C4-2B (cell line): ENCODE measurements around the gene LRCH3.
"Not testable (repeated sequence)": the region's sequence is repeated elsewhere in the genome, so short reads cannot be mapped to it uniquely, and the experiment has no call there.

Experiments
- CTCF ChIP-seq: fragments of 450-650 bp; conservative IDR thresholded peaks from 2 replicates; pipeline ENCODE4 v1.5.1; 2017; ENCODE audit warnings: mild to moderate bottlenecking
- ZFX ChIP-seq: fragments of 450-650 bp; IDR thresholded peaks from 2 replicates; pipeline ENCODE4 v1.6.1; 2017

DNA sequence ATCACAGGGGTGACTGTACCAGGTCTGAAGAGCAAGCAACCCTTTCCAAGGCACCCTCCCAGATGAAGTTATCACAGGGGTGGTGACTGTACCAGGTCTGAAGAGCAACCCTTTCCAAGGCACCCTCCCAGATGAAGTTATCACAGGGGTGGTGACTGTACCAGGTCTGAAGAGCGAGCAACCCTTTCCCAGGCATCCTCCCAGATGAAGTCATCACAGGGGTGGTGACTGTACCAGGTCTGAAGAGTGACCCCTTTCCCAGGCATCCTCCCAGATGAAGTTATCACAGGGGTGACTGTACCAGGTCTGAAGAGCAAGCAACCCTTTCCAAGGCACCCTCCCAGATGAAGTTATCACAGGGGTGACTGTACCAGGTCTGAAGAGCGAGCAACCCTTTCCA lies 117.5 kb downstream of the LRCH3 start:
- not testable (repeated sequence) for TF ChIP-seq CTCF, ZFX
